ENCODE data around the gene NUP98. TPM values are rescaled to one million over a fixed set of nuclear protein-coding genes. Genes with fewer than 3 reads are reported as not detected.

Gene NUP98
- total and polyA plus RNA-seq, 2 donors (not counting 3 experiments of a cell fraction or from before 2014, with no cell fraction given): 92.7 to 169 TPM

GRCh38 chr11:3662856-3663255, 134.5 kb downstream of the NUP98 start:
- no peak overlapping the region for H2AFZ ChIP-seq (ENCODE audit: low read depth, low read length)
- H3K36me3 ChIP-seq (ENCODE audit: control insufficient read depth in 2 of 2, extremely low read depth in 1 of 2, insufficient read depth in 2 of 2, low read length in 2 of 2): peaks cover 0 to 7% of the 10 kb centered on the region in 2 experiments
- no peak for FAIRE-seq
- BruUV-seq (replicated peaks): no TSS peak
- dilution Hi-C loops (cut with MboI; ENCODE audit: extremely low pct_ligation_motif_present, low sequenced_read_pairs): no loop called here
- no peaks in the 10 kb centered on the region for H3K9me3 ChIP-seq (replicated peaks; ENCODE audit: control insufficient read depth, insufficient read depth, low read length)
- no peak for TF ChIP-seq EZH2 (IDR thresholded peaks at IDR 0.05; ENCODE audit: borderline replicate concordance, low read depth, low read length, severe bottlenecking)
- no peak for TF ChIP-seq JUN (IDR thresholded peaks at IDR 0.05; ENCODE audit: borderline replicate concordance, insufficient read depth, insufficient read length, low read depth)
- no peak for TF ChIP-seq CTCF (IDR thresholded peaks at IDR 0.05; ENCODE audit: extremely low read depth in 1 of 2, insufficient read depth in 1 of 2, low read depth in 1 of 2, low read length in 2 of 2)
- no peak for TF ChIP-seq MAX (IDR thresholded peaks at IDR 0.05; ENCODE audit: insufficient read depth, insufficient read length)
- TF ChIP-seq FOS (IDR thresholded peaks at IDR 0.05; ENCODE audit: borderline replicate concordance, insufficient read depth, low read length): no peak
- TF ChIP-seq POLR2A (IDR thresholded peaks at IDR 0.05; ENCODE audit: low read depth, low read length): no peak
- no peak for TF ChIP-seq POLR2AphosphoS5 (IDR thresholded peaks at IDR 0.05; ENCODE audit: insufficient read depth, low read depth, low read length)
- TF ChIP-seq GATA2 (IDR thresholded peaks at IDR 0.05; ENCODE audit: insufficient read depth, insufficient read length, low read depth, low read length): no peak
- no peak for TF ChIP-seq MYC (IDR thresholded peaks at IDR 0.05; ENCODE audit: low read depth, low read length)
- H3K4me2 ChIP-seq (ENCODE audit: insufficient read depth, low read length): no peak overlapping the region
- intact Hi-C loops (cut with micrococcal nuclease): no loop called here
- no peak for DNase-seq (ENCODE audit: low read depth, low spot score)
- CTCF ChIA-PET: no interaction called here
- POLR2A ChIA-PET: no interaction called here
- no peak overlapping the region for H3K9ac ChIP-seq (replicated peaks; ENCODE audit: extremely low read depth, insufficient read depth, low read length)
- no peaks in the 10 kb centered on the region for H4K20me1 ChIP-seq (replicated peaks; ENCODE audit: control insufficient read depth, extremely low read depth, insufficient read depth, low read length)
- no peaks in the 10 kb centered on the region for H3K9me1 ChIP-seq (replicated peaks; ENCODE audit: control insufficient read depth, extremely low read depth, insufficient read depth, low read length)
- no peaks in the 10 kb centered on the region for H3K27me3 ChIP-seq (ENCODE audit: control insufficient read depth in 2 of 2, insufficient read depth in 2 of 2, low read length in 2 of 2)
- H3K4me3 ChIP-seq (replicated peaks in 1 of 3; ENCODE audit: insufficient read depth in 1 of 3, low read depth in 1 of 3, low read length in 3 of 3): no peak overlapping the region
- no peaks in the 10 kb centered on the region for H3K4me1 ChIP-seq (ENCODE audit: control insufficient read depth, extremely low read depth, insufficient read depth, low read length)
- H3K79me2 ChIP-seq (ENCODE audit: control insufficient read depth, insufficient read depth, low read length): no peaks in the 10 kb centered on the region
- no peak overlapping the region for H3K27ac ChIP-seq (ENCODE audit: insufficient read depth, low read depth, low read length)

All from endothelial cell of umbilical vein (primary cell).